Left lung (tissue), 10 donors: Measurements from ENCODE around the gene NAPB. TPM values are rescaled to one million over a fixed set of nuclear protein-coding genes. Genes with fewer than 3 reads are reported as not detected.

Experiments used
- ATAC-seq: fragments of 200-7000 bp; cut with Tn5 transposase; one replicate; pipeline ENCODE4 v1.9.1; 2020; ENCODE audit warnings: moderate library complexity
- DNase-seq, 4 donors: peaks; one replicate each; pipeline ENCODE4 v3.0.0-alpha.2; 2013 to 2020
- H3K27ac ChIP-seq, 2 donors: fragments of 200-600 bp; sonication (generic) in 1 of 2; one replicate each; pipeline versions ENCODE4 v1.5.0 to v1.8.0; 2020 to 2021
- H3K27me3 ChIP-seq, 2 donors: fragments of 200-600 bp; sonication (generic) in 1 of 2; one replicate each; pipeline versions ENCODE4 v1.5.0 to v1.8.0; 2020 to 2021
- H3K36me3 ChIP-seq, 2 donors: fragments of 200-600 bp; sonication (generic) in 1 of 2; one replicate each; pipeline versions ENCODE4 v1.5.0 to v1.8.0; 2020 to 2021
- H3K4me1 ChIP-seq, 2 donors: fragments of 200-600 bp; one replicate each; pipeline ENCODE4 v1.8.0; 2021
- H3K4me3 ChIP-seq, 2 donors: fragments of 200-600 bp; sonication (generic) in 1 of 2; one replicate each; pipeline versions ENCODE4 v1.5.0 to v1.8.0; 2020 to 2021; ENCODE audit warnings: mild to moderate bottlenecking in 1 of 2
- H3K9me3 ChIP-seq, 2 donors: fragments of 200-600 bp; sonication (generic) in 1 of 2; one replicate each; pipeline versions ENCODE4 v1.5.0 to v1.8.0; 2020 to 2021
- CTCF ChIP-seq, 2 donors: fragments of 200-600 bp; sonication (generic) in 1 of 2; IDR thresholded peaks; one replicate each; pipeline versions ENCODE4 v1.5.0 to v1.8.0; 2021; ENCODE audit warnings: antibody characterized with exemption in 2 of 2
- intact Hi-C, 2 donors: fragments of 100-400 bp; cut with DNase I; formaldehyde crosslinking; loops; one replicate each; pipeline versions ENCODE4 v1.11.2 to v1.14.2; 2022
- polyA plus RNA-seq, 6 donors: library from polyadenylated mRNA; unstranded; fragments of 120-200 nt; gene quantifications; one replicate each; pipeline ENCODE4 v1.2.1, GENCODE V29; 2013; ENCODE audit not compliant: insufficient read length in 6 of 6
- total RNA-seq, 2 donors: library from RNA; stranded (reverse); fragmentation: NEBNext Ultra II Directional; extraction: Animal tissue kit (Norgen Biotek cat#: 25700); gene quantifications; one replicate each; pipeline ENCODE4 v1.2.1, GENCODE V29; 2021
- donor health status: DM: no; HTN: yes; CAD: no.
- donor health status: DM: no; HTN: no; CAD: no.

The NAPB gene
- total and polyA plus RNA-seq, 8 donors, result 8.7 to 27.1 (median 23.1) TPM

- no peak for DNase-seq
- intact Hi-C loops, result no loop called here
These were observed 31.5 kb upstream of the NAPB start, which contains the start of gene CST11 for GRCh38 chr20:23452776-23453175. Gene CST11, minus strand, starts transcription at chr20:23452876. Its CDS starts 65 bp downstream, at chr20:23452811.

GRCh38 chr20:23451956-23452487 is 30.7 kb upstream of the NAPB start:
- H3K36me3 ChIP-seq, result no peaks in the 10 kb centered on the region
- H3K4me3 ChIP-seq, result no peak overlapping the region
- ATAC-seq (no peak), DNase-seq (no peak)
- no peaks in the 10 kb centered on the region for H3K4me1 ChIP-seq
- H3K9me3 ChIP-seq, result no peaks in the 10 kb centered on the region
- intact Hi-C loops, result no loop called here
- H3K27me3 ChIP-seq, result peaks cover 0 to 12% of the 10 kb centered on the region in 2 donors
- TF ChIP-seq CTCF (IDR thresholded peaks at IDR 0.05), result no peak
- no peak overlapping the region for H3K27ac ChIP-seq

More at GRCh38 chr20:23452776-23453175, 31.5 kb upstream of the NAPB start, which contains the start of gene CST11:
- no peak for ATAC-seq
- Histone ChIP-seq H3K4me1 (no peaks in the 10 kb centered on the region), H3K9me3 (no peaks in the 10 kb centered on the region), H3K36me3 (no peaks in the 10 kb centered on the region), H3K27me3 (peaks cover 0 to 12% of the 10 kb centered on the region in 2 donors), H3K4me3 (no peak within 1 kb of the TSS), H3K27ac (no peak within 1 kb of the TSS)
- TF ChIP-seq CTCF (IDR thresholded peaks at IDR 0.05), result no peak

GRCh38 chr20:23450877-23451276 is 29.6 kb upstream of the NAPB start:
- no peaks in the 10 kb centered on the region for H3K9me3 ChIP-seq
- intact Hi-C loops, result no loop called here
- no peaks in the 10 kb centered on the region for H3K36me3 ChIP-seq
- DNase-seq (no peak), ATAC-seq (no peak)
- H3K27ac ChIP-seq, result no peak overlapping the region
- no peaks in the 10 kb centered on the region for H3K4me1 ChIP-seq
- no peak for TF ChIP-seq CTCF (IDR thresholded peaks at IDR 0.05)
- H3K27me3 ChIP-seq, result peaks cover 0 to 12% of the 10 kb centered on the region in 2 donors
- no peak overlapping the region for H3K4me3 ChIP-seq

- no peak for DNase-seq
- Histone ChIP-seq H3K4me1 (no peaks in the 10 kb centered on the region), H3K9me3 (no peaks in the 10 kb centered on the region), H3K27ac (no peak overlapping the region), H3K4me3 (no peak overlapping the region), H3K36me3 (no peaks in the 10 kb centered on the region), H3K27me3 (peaks cover 0 to 12% of the 10 kb centered on the region in 2 donors)
- TF ChIP-seq CTCF (IDR thresholded peaks at IDR 0.05), result no peak
- ATAC-seq, result no peak
- intact Hi-C loops, result loop anchor here in 1 of 2 donors (10.0 kb wide), 1 partner anchor 155 kb away; the partner anchor contains the start of gene CST9
These were observed 28.1 kb upstream of the NAPB start for GRCh38 chr20:23449421-23449820.

- intact Hi-C loops, result loop anchor here in 1 of 2 donors (10.0 kb wide), 1 partner anchor 157 kb away; the partner anchor contains the start of gene CST9
- DNase-seq (no peak), ATAC-seq (no peak)
- no peaks in the 10 kb centered on the region for H3K9me3 ChIP-seq
- peaks cover 0 to 4% of the 10 kb centered on the region in 2 donors for H3K27me3 ChIP-seq
- no peaks in the 10 kb centered on the region for H3K4me1 ChIP-seq
- no peaks in the 10 kb centered on the region for H3K36me3 ChIP-seq
- no peak overlapping the region for H3K4me3 ChIP-seq
- TF ChIP-seq CTCF (IDR thresholded peaks at IDR 0.05), result no peak
- no peak overlapping the region for H3K27ac ChIP-seq
These were observed 26.9 kb upstream of the NAPB start for GRCh38 chr20:23448167-23448566.
